Activated CD4-positive, alpha-beta memory T cell treated with anti-CD3 and anti-CD28 coated beads for 36 hours (primary cell): Measurements from ENCODE around the gene FPGS. TPM values are rescaled to one million over a fixed set of nuclear protein-coding genes. Genes with fewer than 3 reads are reported as not detected.
A peak's percentile ranks its signal among the peaks of the same experiment; 100 is the strongest.
"Not testable (repeated sequence)": the region's sequence is repeated elsewhere in the genome, so short reads cannot be mapped to it uniquely, and the experiment has no call there.

Experiments used
- CTCF ChIA-PET: fragments of 350-600 bp; sonication (Branson Sonifier 250); formaldehyde crosslinking; loops from one replicate; lab custom pipeline; 2021; ENCODE audit warnings: antibody characterized with exemption, inconsistent platforms; lab: Charles Lee
- POLR2A ChIA-PET: fragments of 350-600 bp; sonication (Branson Sonifier 250); formaldehyde crosslinking; loops from one replicate; lab custom pipeline; 2021; ENCODE audit warnings: antibody characterized with exemption; lab: Charles Lee
- DNase-seq: peaks from one replicate; pipeline ENCODE4 v3.0.0-alpha.2; 2020
- H3K27ac Mint-ChIP-seq: one replicate; pipeline ENCODE4 v1.8.0; 2021; ENCODE audit warnings: mixed read lengths
- H3K27me3 Mint-ChIP-seq: one replicate; pipeline ENCODE4 v1.8.0; 2021; ENCODE audit warnings: mixed read lengths
- H3K36me3 Mint-ChIP-seq: one replicate; pipeline ENCODE4 v1.8.0; 2021; ENCODE audit warnings: mixed read lengths
- H3K4me1 Mint-ChIP-seq: one replicate; pipeline ENCODE4 v1.8.0; 2021; ENCODE audit warnings: low read depth, mixed read lengths
- H3K4me3 Mint-ChIP-seq: one replicate; pipeline ENCODE4 v1.8.0; 2021; ENCODE audit warnings: mild to moderate bottlenecking, mixed read lengths
- H3K9me3 Mint-ChIP-seq: one replicate; pipeline ENCODE4 v1.8.0; 2021; ENCODE audit warnings: mixed read lengths
- intact Hi-C: fragments of 100-400 bp; cut with micrococcal nuclease; formaldehyde crosslinking; loops from one replicate; pipeline ENCODE4 v1.15.1; 2023
- total RNA-seq, 2 experiments: library from RNA; stranded (reverse); gene quantifications; one replicate each; pipeline ENCODE4 v1.2.3, GENCODE V29; 2021

Gene FPGS
- total RNA-seq, 2 experiments from 2014 or later, result 80.0 to 83.9 TPM

DNA sequence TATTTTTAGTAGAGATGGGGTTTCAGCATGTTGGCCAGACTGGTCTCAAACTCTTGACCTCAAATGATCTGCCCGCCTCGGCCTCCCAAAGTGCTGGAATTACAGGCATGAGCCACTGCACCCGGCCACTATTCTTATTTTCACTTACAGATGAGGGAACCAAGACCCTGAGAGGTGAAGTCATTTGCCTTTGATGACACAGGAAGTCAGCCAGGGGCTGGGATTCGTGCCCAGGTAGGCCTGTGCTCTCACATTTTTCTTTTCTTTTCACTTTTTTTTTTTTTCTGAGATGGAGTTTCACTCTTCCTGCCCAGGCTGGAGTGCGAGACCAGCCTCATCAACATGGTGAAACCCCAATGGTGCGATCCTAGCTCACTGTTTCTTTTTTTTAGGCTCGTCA, 29.6 kb downstream of the FPGS start:
- no peak for DNase-seq
- no peaks in the 10 kb centered on the region for H3K9me3 Mint-ChIP-seq
- peaks cover 20% of the 10 kb centered on the region for H3K4me1 Mint-ChIP-seq
- peak overlapping the region; percentile 65 for H3K27ac Mint-ChIP-seq
- H3K27me3 Mint-ChIP-seq, result no peaks in the 10 kb centered on the region
- ChIA-PET CTCF (interaction anchor here (1.9 kb wide), 1 partner anchor 38 kb away, joined by 9 read pairs; no protein-coding TSS in a partner anchor), POLR2A (no interaction called here)
- no peak overlapping the region for H3K4me3 Mint-ChIP-seq
- peaks cover 1% of the 10 kb centered on the region for H3K36me3 Mint-ChIP-seq
- intact Hi-C loops, result no loop called here

DNA sequence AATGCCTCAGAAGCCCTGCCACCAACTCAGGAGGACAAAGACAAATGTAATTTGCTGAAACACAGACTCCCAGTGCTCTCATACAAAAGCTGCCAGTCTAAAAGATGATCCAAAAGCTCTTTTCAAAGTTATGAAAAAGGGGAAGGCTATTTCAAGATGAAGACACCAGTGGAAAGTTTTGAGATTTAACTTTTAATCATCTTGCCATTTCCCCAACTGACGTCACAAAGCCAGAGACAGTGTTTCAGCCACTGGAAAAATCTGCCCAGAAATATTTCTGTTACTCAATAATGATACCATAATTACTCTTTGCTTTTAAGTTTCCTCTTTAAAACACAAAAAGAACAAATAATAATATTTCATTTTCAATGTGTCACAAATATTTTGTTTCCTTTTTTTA, 30.9 kb downstream of the FPGS start:
- peak overlapping the region; percentile 38 for H3K27ac Mint-ChIP-seq
- H3K4me3 Mint-ChIP-seq, result no peak overlapping the region
- no peaks in the 10 kb centered on the region for H3K27me3 Mint-ChIP-seq
- H3K9me3 Mint-ChIP-seq, result no peaks in the 10 kb centered on the region
- DNase-seq, result no peak
- H3K4me1 Mint-ChIP-seq, result peaks cover 20% of the 10 kb centered on the region
- H3K36me3 Mint-ChIP-seq, result no peaks in the 10 kb centered on the region
- ChIA-PET CTCF (no interaction called here), POLR2A (no interaction called here)
- intact Hi-C loops, result no loop called here

DNA sequence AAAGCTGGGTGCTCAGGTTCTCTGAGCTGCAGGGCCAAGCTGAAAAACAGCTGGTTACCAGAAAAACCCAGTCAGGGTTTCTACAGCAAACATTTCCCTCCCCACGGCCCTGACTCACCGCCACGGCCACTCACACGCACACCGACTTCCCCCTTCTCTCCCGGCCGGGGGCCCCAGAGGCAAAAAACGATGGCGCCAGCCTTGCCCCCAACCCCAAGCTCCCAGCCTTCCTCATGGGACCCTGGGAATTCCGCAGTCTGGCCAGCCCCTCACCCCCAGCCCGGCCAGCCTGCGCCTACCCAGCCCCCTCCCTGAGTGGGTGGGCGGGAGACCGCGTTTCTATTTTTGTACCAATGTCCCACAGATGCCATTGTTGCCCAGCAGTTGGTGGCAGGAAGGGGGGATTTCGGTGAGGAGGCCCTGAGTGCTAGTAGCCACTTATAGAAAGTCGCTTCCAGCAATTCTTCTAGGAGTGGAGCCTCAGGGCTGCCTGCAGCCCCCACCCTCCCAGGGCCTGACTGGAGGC, 33.4 kb downstream of the FPGS start:
- H3K4me1 Mint-ChIP-seq, result peaks cover 20% of the 10 kb centered on the region
- intact Hi-C loops, result no loop called here
- H3K27ac Mint-ChIP-seq, result no peak overlapping the region
- no peaks in the 10 kb centered on the region for H3K9me3 Mint-ChIP-seq
- ChIA-PET CTCF (interaction anchor here (1.0 kb wide), 1 partner anchor 34 kb away, joined by 3 read pairs; no protein-coding TSS in a partner anchor), POLR2A (no interaction called here)
- no peak overlapping the region for H3K4me3 Mint-ChIP-seq
- H3K36me3 Mint-ChIP-seq, result no peaks in the 10 kb centered on the region
- no peaks in the 10 kb centered on the region for H3K27me3 Mint-ChIP-seq
- DNase-seq, result peak; percentile 51

DNA sequence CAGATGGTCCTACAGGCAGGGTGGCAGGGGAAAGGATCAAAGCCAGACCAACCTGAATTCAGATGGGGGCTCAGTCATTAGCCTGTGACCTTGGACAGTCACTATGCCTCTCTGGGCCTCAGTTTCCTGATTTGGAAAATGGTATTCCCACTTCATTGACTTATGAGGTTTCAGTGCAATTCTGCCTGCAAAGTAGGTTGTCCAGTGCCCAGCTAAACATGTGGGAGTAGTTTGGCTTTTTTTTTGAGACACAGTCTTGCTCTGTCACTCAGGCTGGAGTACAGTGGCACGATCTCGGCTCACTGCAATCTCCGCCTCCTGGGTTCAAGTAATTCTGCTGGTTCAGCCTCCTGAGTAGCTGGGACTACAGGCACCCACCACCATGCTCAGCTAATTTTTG, 33.9 kb downstream of the FPGS start:
- DNase-seq, H3K9me3 Mint-ChIP-seq, intact Hi-C loops, H3K4me3 Mint-ChIP-seq, H3K27ac Mint-ChIP-seq, H3K36me3 Mint-ChIP-seq, H3K27me3 Mint-ChIP-seq, POLR2A ChIA-PET: not testable (repeated sequence)
- H3K4me1 Mint-ChIP-seq, result peaks cover 20% of the 10 kb centered on the region
- CTCF ChIA-PET, result interaction anchor here (1.9 kb wide), 1 partner anchor 33 kb away, joined by 5 read pairs; no protein-coding TSS in a partner anchor

DNA sequence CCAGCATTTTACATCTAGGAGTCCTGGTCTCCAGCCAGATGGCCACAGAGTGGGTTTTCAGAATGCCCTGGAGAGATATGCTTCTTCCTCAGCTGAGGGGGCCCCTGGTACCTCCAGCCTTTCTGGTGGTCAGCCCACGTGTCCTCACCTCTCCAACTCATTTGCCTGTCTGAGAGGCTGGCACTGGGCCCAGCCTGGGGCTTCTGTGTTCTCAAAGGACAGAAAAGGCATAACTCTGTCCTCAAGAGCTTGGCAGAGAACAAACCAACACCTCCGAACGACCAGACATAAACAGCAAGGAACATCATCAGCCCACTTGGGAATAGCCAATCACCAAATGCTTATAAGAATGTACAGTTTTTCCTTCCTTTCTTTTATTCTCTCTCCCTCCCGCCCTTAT, 34.7 kb downstream of the FPGS start:
- H3K4me1 Mint-ChIP-seq, result peaks cover 18% of the 10 kb centered on the region
- no peaks in the 10 kb centered on the region for H3K9me3 Mint-ChIP-seq
- intact Hi-C loops, result no loop called here
- DNase-seq, result no peak
- no peak overlapping the region for H3K4me3 Mint-ChIP-seq
- CTCF ChIA-PET, result interaction anchor here (1.9 kb wide), 1 partner anchor 33 kb away, joined by 5 read pairs; no protein-coding TSS in a partner anchor
- POLR2A ChIA-PET, result interaction anchor here (0.6 kb wide), 1 partner anchor 44 kb away, joined by 3 read pairs; no protein-coding TSS in a partner anchor
- no peaks in the 10 kb centered on the region for H3K36me3 Mint-ChIP-seq
- H3K27ac Mint-ChIP-seq, result no peak overlapping the region
- H3K27me3 Mint-ChIP-seq, result no peaks in the 10 kb centered on the region

DNA sequence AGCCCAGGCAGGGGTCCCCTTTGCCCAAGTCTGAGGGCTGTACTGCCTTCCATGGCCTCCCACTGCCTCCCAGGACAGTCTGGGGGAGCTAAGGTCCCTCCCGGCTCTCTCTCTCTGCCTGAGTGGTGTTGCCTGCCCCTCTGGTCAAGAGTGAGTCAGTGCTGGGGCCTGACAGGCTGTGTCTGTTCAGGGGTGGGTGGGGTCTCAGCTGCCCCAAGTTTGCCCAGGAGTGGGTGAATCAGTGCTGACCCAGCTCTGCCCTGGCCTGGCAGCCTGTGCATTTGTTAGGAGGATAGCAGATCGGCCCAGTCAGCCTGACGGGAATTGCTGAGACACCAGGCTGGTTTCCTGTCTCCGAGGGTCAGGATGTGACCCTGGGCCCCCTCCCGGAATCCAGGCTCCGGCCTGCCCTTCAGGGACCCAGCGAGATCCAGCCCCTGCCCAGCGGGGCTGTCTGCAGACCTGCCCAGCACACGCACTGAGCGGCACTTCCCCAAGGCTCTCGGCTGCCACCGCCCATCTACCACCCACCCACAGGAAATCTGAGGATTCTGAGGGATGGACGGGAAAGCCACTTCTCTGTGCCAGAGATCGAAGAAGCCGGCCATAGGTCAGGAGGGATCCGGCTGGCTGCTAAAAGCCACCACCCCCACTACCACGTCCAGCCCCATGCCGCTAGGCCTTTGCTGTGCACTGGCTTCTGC, 35.8 kb downstream of the FPGS start:
- no peak for DNase-seq
- no peaks in the 10 kb centered on the region for H3K9me3 Mint-ChIP-seq
- no peaks in the 10 kb centered on the region for H3K27me3 Mint-ChIP-seq
- CTCF ChIA-PET, result interaction anchor here (1.9 kb wide), 1 partner anchor 31 kb away, joined by 5 read pairs; no protein-coding TSS in a partner anchor
- peaks cover 11% of the 10 kb centered on the region for H3K4me1 Mint-ChIP-seq
- intact Hi-C loops, result no loop called here
- no peak overlapping the region for H3K27ac Mint-ChIP-seq
- no peaks in the 10 kb centered on the region for H3K36me3 Mint-ChIP-seq
- H3K4me3 Mint-ChIP-seq, result no peak overlapping the region
- POLR2A ChIA-PET, result no interaction called here

DNA sequence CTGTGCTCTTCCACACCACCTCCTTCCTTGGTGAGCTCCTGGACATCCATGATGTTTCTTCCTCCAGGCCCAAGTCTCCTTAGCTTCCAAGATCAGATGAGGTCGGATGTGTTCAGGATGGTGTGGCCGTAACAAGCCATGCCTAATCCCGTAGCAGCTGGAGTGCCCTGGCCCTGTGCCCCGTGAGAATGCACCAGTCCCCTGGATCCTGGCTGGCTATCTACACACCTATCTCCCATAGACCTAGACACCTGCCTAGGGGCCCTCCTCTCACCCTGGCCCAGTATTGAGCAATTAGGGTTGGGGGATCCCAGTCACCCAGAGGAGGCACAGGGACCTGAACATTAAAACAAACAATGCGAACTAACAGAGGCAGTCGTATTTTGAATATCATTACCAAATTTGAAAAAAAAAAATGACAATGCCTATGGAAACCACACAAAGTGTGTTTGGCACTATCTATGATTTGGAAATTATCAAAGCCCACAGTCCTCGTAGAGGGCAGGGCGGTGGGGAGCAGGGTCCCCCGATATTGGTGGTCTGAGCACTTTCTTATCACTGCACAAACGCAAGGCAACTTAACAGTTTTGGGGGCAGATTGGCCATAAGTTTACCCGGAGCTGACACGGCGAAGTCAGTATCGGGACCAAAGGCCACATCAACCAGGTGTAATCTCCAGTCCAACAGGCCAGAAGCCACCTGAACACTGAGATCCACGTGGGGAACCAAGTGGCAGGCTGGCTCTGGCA, 38.6 kb downstream of the FPGS start:
- H3K27ac Mint-ChIP-seq, result no peak overlapping the region
- no peaks in the 10 kb centered on the region for H3K9me3 Mint-ChIP-seq
- intact Hi-C loops, result no loop called here
- CTCF ChIA-PET, result interaction anchor here (0.8 to 1.5 kb wide), 2 partner anchors 29 to 106 kb away, joined by 3 to 4 read pairs; partner anchors contain the start of gene TOR2A
- H3K4me3 Mint-ChIP-seq, result no peak overlapping the region
- DNase-seq, result no peak
- H3K27me3 Mint-ChIP-seq, result no peaks in the 10 kb centered on the region
- POLR2A ChIA-PET, result no interaction called here
- no peaks in the 10 kb centered on the region for H3K36me3 Mint-ChIP-seq
- no peaks in the 10 kb centered on the region for H3K4me1 Mint-ChIP-seq

DNA sequence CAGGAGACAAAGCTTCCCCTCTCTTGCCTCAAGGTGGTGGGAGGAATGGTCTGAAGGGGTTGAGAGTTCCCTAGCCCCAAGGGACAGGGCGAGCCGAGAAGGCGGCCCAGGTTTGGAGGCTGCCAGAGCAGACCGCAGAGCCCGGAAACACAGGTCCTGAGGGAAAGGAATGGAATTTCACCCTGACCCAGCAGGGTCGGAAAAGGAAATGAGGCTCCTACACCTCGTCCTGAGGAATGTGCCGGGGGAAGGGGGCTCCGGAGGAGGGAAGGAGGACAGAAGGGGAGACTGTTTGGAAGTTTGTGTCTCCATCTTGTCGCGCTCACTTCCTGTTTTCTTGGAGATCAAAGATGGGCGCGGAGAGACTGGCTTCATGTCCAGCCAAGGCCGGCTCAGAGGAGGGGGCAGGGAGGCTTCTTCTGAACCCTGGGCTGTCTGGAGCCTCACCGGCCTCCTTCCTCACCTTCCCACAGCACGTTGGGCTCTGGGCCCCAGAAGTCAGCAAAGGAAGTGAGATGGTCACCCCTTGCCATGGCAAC, 42.2 kb downstream of the FPGS start:
- H3K4me1 Mint-ChIP-seq, result no peaks in the 10 kb centered on the region
- intact Hi-C loops, result no loop called here
- H3K27me3 Mint-ChIP-seq, result no peaks in the 10 kb centered on the region
- peaks cover 13% of the 10 kb centered on the region for H3K36me3 Mint-ChIP-seq
- H3K9me3 Mint-ChIP-seq, result peaks cover 16% of the 10 kb centered on the region
- POLR2A ChIA-PET, result no interaction called here
- H3K27ac Mint-ChIP-seq, result no peak overlapping the region
- H3K4me3 Mint-ChIP-seq, result no peak overlapping the region
- CTCF ChIA-PET, result no interaction called here
- no peak for DNase-seq

DNA sequence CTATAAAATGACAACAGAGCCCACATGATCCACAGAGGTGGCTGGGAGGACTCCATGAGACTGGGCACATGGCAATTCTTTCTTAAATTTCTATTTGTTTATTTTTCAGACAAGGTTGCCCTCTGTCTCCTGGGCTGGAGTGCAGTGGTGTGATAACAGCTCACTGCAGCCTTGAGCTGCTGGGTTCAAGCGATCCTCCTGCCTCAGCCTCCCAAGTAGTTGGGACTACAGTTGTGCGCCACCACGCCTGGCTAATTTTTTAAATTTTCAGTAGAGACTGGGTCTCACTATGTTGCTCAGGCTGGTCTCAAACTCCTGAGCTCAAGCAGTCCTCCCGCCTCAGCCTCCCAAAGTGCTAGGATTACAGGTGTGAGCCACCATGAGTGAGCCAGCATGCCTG, 42.9 kb downstream of the FPGS start:
- POLR2A ChIA-PET, result not testable (repeated sequence)

DNA sequence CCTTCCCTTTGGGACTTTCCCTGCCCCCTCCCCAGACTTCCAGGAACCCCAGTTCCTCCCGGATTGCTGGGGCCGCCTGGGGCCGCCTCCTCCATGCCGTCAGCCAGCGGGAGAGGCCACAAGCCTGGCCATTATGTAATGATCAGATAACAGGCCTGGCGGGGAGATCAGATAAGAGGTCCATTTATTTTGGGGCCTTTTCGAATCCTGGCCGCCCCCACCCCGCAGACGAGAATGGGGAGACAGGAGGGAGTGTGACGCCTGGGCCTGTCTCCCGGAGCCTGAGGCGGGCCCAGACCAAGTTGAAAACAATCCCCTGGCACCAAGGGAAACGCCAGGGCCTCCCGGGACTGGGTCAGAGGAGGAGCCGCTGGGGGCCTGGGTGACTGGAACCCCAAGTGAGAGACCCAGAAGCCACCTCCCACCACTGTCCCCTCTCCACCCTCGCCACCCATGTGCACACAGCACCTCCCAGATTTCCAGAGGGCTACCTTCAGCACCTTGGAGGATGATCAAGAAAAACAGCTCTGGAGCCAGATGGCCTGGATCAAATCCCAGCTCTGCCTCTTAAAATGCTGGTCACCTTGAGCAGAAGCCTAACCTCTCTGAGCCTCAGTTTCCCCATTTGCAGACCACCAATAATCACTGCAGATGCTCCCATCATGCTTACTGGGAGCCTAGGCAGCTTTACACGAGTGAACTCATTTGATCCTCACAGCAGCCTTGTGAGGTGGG, 43.9 kb downstream of the FPGS start:
- Mint-ChIP-seq H3K4me3 (no peak overlapping the region), H3K27ac (no peak overlapping the region), H3K9me3 (peaks cover 24% of the 10 kb centered on the region), H3K4me1 (no peaks in the 10 kb centered on the region), H3K36me3 (peaks cover 19% of the 10 kb centered on the region), H3K27me3 (no peaks in the 10 kb centered on the region)
- POLR2A ChIA-PET, result interaction anchor here (0.6 kb wide), 1 partner anchor 59 kb away, joined by 3 read pairs; no protein-coding TSS in a partner anchor
- intact Hi-C loops, result no loop called here
- CTCF ChIA-PET, result no interaction called here
- DNase-seq, result no peak

More for the DNA sequence above, 42.9 kb downstream of the FPGS start:
- DNase-seq, CTCF ChIA-PET, H3K27ac Mint-ChIP-seq, H3K4me3 Mint-ChIP-seq, H3K4me1 Mint-ChIP-seq, intact Hi-C loops, H3K27me3 Mint-ChIP-seq: not testable (repeated sequence)
- peaks cover 22% of the 10 kb centered on the region for H3K9me3 Mint-ChIP-seq
- H3K36me3 Mint-ChIP-seq, result peaks cover 17% of the 10 kb centered on the region

DNA sequence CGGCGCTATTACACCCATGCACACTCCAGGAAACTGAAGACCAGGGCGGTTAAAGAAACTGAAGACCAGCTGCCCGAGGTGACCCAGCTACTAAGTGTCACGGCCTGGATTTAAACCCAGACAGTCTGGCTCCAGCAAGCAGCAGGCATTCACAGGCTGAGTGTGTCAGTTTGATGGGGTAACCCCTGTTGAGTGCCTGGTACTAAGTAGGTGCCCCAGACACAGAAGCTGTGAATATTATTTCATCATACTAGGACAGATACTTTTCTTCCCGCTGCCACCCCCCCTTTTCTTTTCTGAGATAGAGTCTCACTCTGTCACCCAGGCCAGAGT, 44.5 kb downstream of the FPGS start:
- H3K36me3 Mint-ChIP-seq, result peaks cover 21% of the 10 kb centered on the region
- no peak overlapping the region for H3K27ac Mint-ChIP-seq
- H3K4me3 Mint-ChIP-seq, result no peak overlapping the region
- no peaks in the 10 kb centered on the region for H3K27me3 Mint-ChIP-seq
- ChIA-PET POLR2A (interaction anchor here (0.6 kb wide), 2 partner anchors 54 to 60 kb away, joined by 3 read pairs; no protein-coding TSS in a partner anchor), CTCF (no interaction called here)
- no peak for DNase-seq
- H3K9me3 Mint-ChIP-seq, result peaks cover 24% of the 10 kb centered on the region
- H3K4me1 Mint-ChIP-seq, result peaks cover 3% of the 10 kb centered on the region
- intact Hi-C loops, result no loop called here
